HepG2 (cell line): Measurements from ENCODE around the gene RPS28. TPM values are rescaled to one million over a fixed set of nuclear protein-coding genes. Genes with fewer than 3 reads are reported as not detected.

Experiments
- ARNT ChIP-seq: fragments of 450-650 bp; IDR thresholded peaks from 2 replicates; pipeline ENCODE4 v1.6.1; 2017
- EZH2 ChIP-seq: conservative IDR thresholded peaks from 2 replicates; pipeline ENCODE4 v1.6.1; 2012; ENCODE audit warnings: mild to moderate bottlenecking, low read depth, low read length, moderate library complexity
- FOXK2 ChIP-seq: fragments of 450-650 bp; IDR thresholded peaks from 2 replicates; pipeline ENCODE4 v1.6.1; 2016
- GABPB1 ChIP-seq: IDR thresholded peaks from 2 replicates; pipeline ENCODE4 v1.6.1; 2016; ENCODE audit warnings: mild to moderate bottlenecking, missing genetic modification reagents, moderate library complexity, missing compliant biosample characterization
- GTF3A ChIP-seq: sonication (generic); formaldehyde crosslinking; conservative IDR thresholded peaks from 2 replicates; pipeline ENCODE4 v1.4.0; 2020; ENCODE audit warnings: mild to moderate bottlenecking, missing genetic modification reagents
- HDAC6 ChIP-seq: fragments of 200-600 bp; sonication (generic); IDR thresholded peaks from 2 replicates; pipeline ENCODE4 v1.7.0; 2017; ENCODE audit warnings: mild to moderate bottlenecking, antibody characterized with exemption, low read length, low read depth
- HNF4A ChIP-seq: sonication (generic); formaldehyde crosslinking; IDR thresholded peaks from 2 replicates; pipeline ENCODE4 v1.4.0; 2020; ENCODE audit warnings: missing genetic modification reagents
- HNRNPK ChIP-seq: fragments of 200-400 bp; formaldehyde crosslinking; IDR thresholded peaks from 2 replicates; pipeline ENCODE4 v1.6.1; 2018; ENCODE audit warnings: low read length, low read depth, moderate library complexity, mild to moderate bottlenecking; ENCODE audit not compliant: poor library complexity, severe bottlenecking
- KDM1A ChIP-seq: IDR thresholded peaks from 2 replicates; pipeline ENCODE4 v1.6.1; 2016; ENCODE audit warnings: missing compliant biosample characterization
- KLF13 ChIP-seq: sonication (generic); formaldehyde crosslinking; IDR thresholded peaks from 2 replicates; pipeline ENCODE4 v1.4.0; 2020; ENCODE audit warnings: mild to moderate bottlenecking, missing genetic modification reagents
- MED13 ChIP-seq: sonication (generic); formaldehyde crosslinking; IDR thresholded peaks from 2 replicates; pipeline ENCODE4 v1.5.0; 2020; ENCODE audit warnings: missing genetic modification reagents
- MED8 ChIP-seq: sonication (generic); formaldehyde crosslinking; IDR thresholded peaks from 2 replicates; pipeline ENCODE4 v1.8.1; 2023; ENCODE audit warnings: mild to moderate bottlenecking, missing genetic modification reagents; ENCODE audit not compliant: insufficient replicate concordance
- NFATC3 ChIP-seq: sonication (generic); formaldehyde crosslinking; IDR thresholded peaks from 2 replicates; pipeline ENCODE4 v1.5.1; 2020; ENCODE audit warnings: mild to moderate bottlenecking, missing genetic modification reagents
- NFIC ChIP-seq: IDR thresholded peaks from 2 replicates; pipeline ENCODE4 v1.6.1; 2012; ENCODE audit warnings: mild to moderate bottlenecking, low read length, inconsistent platforms
- POLR2AphosphoS5 ChIP-seq: IDR thresholded peaks from 2 replicates; pipeline ENCODE4 v1.6.1; 2012; ENCODE audit warnings: low read depth, low read length
- SNAPC2 ChIP-seq: sonication (generic); formaldehyde crosslinking; IDR thresholded peaks from 2 replicates; pipeline ENCODE4 v1.8.1; 2022; ENCODE audit warnings: mild to moderate bottlenecking, missing genetic modification reagents
- TARDBP ChIP-seq: sonication (generic); formaldehyde crosslinking; IDR thresholded peaks from 2 replicates; pipeline ENCODE4 v1.8.0; 2022; ENCODE audit warnings: mild to moderate bottlenecking, missing genetic modification reagents
- TBP ChIP-seq: sonication (generic); formaldehyde crosslinking; IDR thresholded peaks from 2 replicates; pipeline ENCODE4 v1.5.0; 2020; ENCODE audit warnings: missing genetic modification reagents
- ZBTB8A ChIP-seq: sonication (generic); formaldehyde crosslinking; IDR thresholded peaks from 2 replicates; pipeline ENCODE4 v1.4.0; 2020; ENCODE audit warnings: mild to moderate bottlenecking, low read depth, missing genetic modification reagents, borderline replicate concordance
- ZMAT3 ChIP-seq: sonication (generic); formaldehyde crosslinking; conservative IDR thresholded peaks from 2 replicates; pipeline ENCODE4 v1.7.0; 2021; ENCODE audit warnings: missing genetic modification reagents
- ZNF317 ChIP-seq: sonication (generic); formaldehyde crosslinking; IDR thresholded peaks from 2 replicates; pipeline ENCODE4 v1.5.0; 2020; ENCODE audit warnings: mild to moderate bottlenecking, missing genetic modification reagents
- ZNF343 ChIP-seq: sonication (generic); formaldehyde crosslinking; IDR thresholded peaks from 2 replicates; pipeline ENCODE4 v1.4.0; 2020; ENCODE audit warnings: mild to moderate bottlenecking, missing genetic modification reagents
- ZNF362 ChIP-seq: sonication (generic); formaldehyde crosslinking; IDR thresholded peaks from 2 replicates; pipeline ENCODE4 v1.4.0; 2020; ENCODE audit warnings: missing genetic modification reagents, mild to moderate bottlenecking, borderline replicate concordance
- ZNF430 ChIP-seq: sonication (generic); formaldehyde crosslinking; IDR thresholded peaks from 2 replicates; pipeline ENCODE4 v1.9.0; 2021; ENCODE audit warnings: mild to moderate bottlenecking, missing genetic modification reagents
- ZNF501 ChIP-seq: sonication (generic); formaldehyde crosslinking; IDR thresholded peaks from 2 replicates; pipeline ENCODE4 v1.5.1; 2020; ENCODE audit warnings: mild to moderate bottlenecking, moderate library complexity, missing genetic modification reagents
- ZNF605 ChIP-seq: sonication (generic); formaldehyde crosslinking; IDR thresholded peaks from 2 replicates; pipeline ENCODE4 v1.8.0; 2022; ENCODE audit warnings: mild to moderate bottlenecking, missing genetic modification reagents
- ZNF607 ChIP-seq: sonication (generic); formaldehyde crosslinking; IDR thresholded peaks from 2 replicates; pipeline ENCODE4 v1.5.1; 2020; ENCODE audit warnings: missing genetic modification reagents, mild to moderate bottlenecking, borderline replicate concordance
- ZNF709 ChIP-seq: sonication (generic); formaldehyde crosslinking; IDR thresholded peaks from 2 replicates; pipeline ENCODE4 v1.5.0; 2020; ENCODE audit warnings: mild to moderate bottlenecking, missing genetic modification reagents
- ZNF772 ChIP-seq: sonication (generic); formaldehyde crosslinking; IDR thresholded peaks from 2 replicates; pipeline ENCODE4 v1.5.0; 2020; ENCODE audit warnings: mild to moderate bottlenecking, missing genetic modification reagents
- polyA plus RNA-seq, 8 experiments: library from polyadenylated mRNA; depleted of rRNA in 3 of 8; stranded (reverse) in 7 of 8; unstranded in 1 of 8; fragments of >200 nt; fragmentation: Illumina TruSeq in 4 of 8; extraction: Trizol in 4 of 8; gene quantifications; 2 replicates each; pipeline versions ENCODE4 v1.2.1 to v1.2.3, GENCODE V29; 2011 to 2016; ENCODE audit warnings: low read depth in 4 of 8, missing spikeins in 1 of 8, mixed read lengths in 1 of 8; ENCODE audit not compliant: insufficient read depth in 1 of 8
- total RNA-seq, 5 experiments: library from RNA; depleted of rRNA; stranded (reverse); fragments of >200 nt; fragmentation: Illumina TruSeq; extraction: Trizol; gene quantifications; 2 replicates each; pipeline ENCODE4 v1.2.3, GENCODE V29; 2016; ENCODE audit warnings: low read depth in 1 of 5
- TF ChIP-seq, protein P1 (sequence below): sonication (generic); formaldehyde crosslinking; IDR thresholded peaks from 2 replicates; pipeline ENCODE4 v1.9.0; 2022; ENCODE audit warnings: missing genetic modification reagents, mild to moderate bottlenecking, borderline replicate concordance

Gene RPS28
- total and polyA plus RNA-seq, 2 of the 13 experiments (the other 11 are each of a cell fraction or from before 2014, with no cell fraction given) = 281 to 545 TPM

DNA sequence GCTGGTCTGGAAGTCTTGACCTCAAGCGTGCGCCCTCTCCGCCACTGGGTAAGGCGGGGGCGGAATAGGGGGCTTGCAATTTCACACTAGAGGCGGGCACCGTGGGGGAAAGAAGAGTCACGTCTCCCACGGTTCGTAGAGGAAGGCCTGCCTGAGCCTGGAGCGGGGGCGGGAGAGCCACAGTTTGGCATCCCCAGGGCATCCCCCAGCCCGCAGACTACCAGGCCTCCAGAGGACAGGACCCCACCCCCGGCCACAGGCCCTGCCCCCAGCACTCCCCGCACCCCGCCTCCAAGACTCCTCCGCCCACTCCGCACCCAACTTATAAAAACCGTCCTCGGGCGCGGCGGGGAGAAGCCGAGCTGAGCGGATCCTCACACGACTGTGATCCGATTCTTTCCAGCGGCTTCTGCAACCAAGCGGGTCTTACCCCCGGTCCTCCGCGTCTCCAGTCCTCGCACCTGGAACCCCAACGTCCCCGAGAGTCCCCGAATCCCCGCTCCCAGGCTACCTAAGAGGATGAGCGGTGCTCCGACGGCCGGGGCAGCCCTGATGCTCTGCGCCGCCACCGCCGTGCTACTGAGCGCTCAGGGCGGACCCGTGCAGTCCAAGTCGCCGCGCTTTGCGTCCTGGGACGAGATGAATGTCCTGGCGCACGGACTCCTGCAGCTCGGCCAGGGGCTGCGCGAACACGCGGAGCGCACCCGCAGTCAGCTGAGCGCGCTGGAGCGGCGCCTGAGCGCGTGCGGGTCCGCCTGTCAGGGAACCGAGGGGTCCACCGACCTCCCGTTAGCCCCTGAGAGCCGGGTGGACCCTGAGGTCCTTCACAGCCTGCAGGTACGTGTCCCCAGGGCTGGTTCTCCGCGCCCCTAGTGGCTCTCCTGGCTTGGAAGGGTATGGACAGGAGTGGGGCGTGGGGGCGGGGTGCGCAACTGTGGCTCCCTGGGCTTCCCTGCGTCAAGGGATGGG, 42.8 kb downstream of the RPS28 start, which contains the start of gene ANGPTL4 (continued):
- TF ChIP-seq GABPB1 (CRISPR knock-in tag) (peak; percentile 49; the same call in 1 of the 2 replicates), ZMAT3 (CRISPR knock-in tag) (no peak), KLF13 (CRISPR knock-in tag) (no peak), TBP (no peak), NFIC (no peak), ZNF430 (CRISPR knock-in tag) (peak; percentile 75; the same call in 1 of the 2 replicates), ZNF605 (CRISPR knock-in tag) (peak; percentile 59; the same call in 1 of the 2 replicates), HNF4A (CRISPR knock-in tag) (no peak), ZNF772 (CRISPR knock-in tag) (0 out of 2 replicates have a peak, but pooled peaks have one; percentile 19), ZNF607 (0 out of 2 replicates have a peak, but pooled peaks have one; percentile 52), POLR2AphosphoS5 (peak; percentile 87), ZNF362 (CRISPR knock-in tag) (peak; percentile 24; the same call in 1 of the 2 replicates), GTF3A (CRISPR knock-in tag) (0 out of 2 replicates have a peak, but pooled peaks have one; percentile 59), ZBTB8A (CRISPR knock-in tag) (no peak), FOXK2 (no peak), SNAPC2 (CRISPR knock-in tag) (no peak), ZNF501 (CRISPR knock-in tag) (peak; percentile 64), MED13 (CRISPR knock-in tag) (no peak), NFATC3 (CRISPR knock-in tag) (no peak), ZNF317 (CRISPR knock-in tag) (no peak), EZH2 (no peak), KDM1A (CRISPR knock-in tag) (no peak), HDAC6 (no peak), TARDBP (CRISPR knock-in tag) (peak; percentile 76; the same call in 1 of the 2 replicates), MED8 (CRISPR knock-in tag) (no peak), HNRNPK (peak; percentile 27), ZNF709 (CRISPR knock-in tag) (0 out of 2 replicates have a peak, but pooled peaks have one; percentile 33), ZNF343 (0 out of 2 replicates have a peak, but pooled peaks have one; percentile 40), ARNT (no peak)
- TF ChIP-seq, protein P1, sequence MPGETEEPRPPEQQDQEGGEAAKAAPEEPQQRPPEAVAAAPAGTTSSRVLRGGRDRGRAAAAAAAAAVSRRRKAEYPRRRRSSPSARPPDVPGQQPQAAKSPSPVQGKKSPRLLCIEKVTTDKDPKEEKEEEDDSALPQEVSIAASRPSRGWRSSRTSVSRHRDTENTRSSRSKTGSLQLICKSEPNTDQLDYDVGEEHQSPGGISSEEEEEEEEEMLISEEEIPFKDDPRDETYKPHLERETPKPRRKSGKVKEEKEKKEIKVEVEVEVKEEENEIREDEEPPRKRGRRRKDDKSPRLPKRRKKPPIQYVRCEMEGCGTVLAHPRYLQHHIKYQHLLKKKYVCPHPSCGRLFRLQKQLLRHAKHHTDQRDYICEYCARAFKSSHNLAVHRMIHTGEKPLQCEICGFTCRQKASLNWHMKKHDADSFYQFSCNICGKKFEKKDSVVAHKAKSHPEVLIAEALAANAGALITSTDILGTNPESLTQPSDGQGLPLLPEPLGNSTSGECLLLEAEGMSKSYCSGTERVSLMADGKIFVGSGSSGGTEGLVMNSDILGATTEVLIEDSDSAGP (CRISPR knock-in tag) = peak; percentile 71
